Measurements from ENCODE around the gene HTT.

Gene HTT

DNA sequence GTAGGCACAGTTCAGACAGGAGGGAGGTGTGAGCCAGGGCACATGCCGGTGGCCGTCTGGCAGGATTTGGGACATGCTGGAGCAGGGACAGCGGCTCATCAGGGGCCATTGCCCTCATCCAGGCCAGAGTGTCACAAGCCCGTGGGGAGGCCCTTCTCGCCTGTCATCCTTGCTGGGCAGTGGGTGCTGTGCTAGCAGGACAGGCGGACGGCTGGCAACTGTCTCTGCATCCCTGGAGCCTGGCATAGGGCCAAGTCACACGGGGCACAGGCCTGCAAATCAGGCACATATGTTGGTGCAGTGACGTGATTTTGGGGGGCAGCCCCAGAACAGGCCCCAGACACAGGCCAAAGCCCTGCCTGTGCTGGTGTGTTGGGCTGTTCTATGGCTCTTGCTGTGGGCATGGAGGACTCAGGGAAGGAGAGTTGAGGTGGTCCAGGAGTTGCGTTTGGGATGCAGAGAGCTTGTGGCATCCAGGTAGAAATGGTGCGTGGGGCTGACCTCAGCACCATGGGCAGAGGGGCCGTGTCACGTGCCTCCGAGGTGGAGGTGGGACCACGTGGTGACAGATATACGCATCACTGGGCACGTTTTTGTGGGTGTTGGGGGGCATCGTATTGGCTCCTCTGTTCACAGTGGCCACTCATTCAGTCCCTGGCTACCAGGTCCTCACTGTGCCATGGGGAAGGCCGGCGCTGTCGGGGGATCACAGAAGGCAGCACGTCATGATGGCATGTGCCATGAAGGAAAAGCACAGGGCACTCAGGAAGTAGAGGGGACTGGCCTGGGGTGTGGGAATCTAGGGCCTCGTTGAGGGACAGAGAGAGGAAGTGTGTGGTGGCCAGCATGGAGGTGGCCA, 159.9 kb downstream of the HTT start:
- DNase-seq (ENCODE audit: low spot score): no peak

DNA sequence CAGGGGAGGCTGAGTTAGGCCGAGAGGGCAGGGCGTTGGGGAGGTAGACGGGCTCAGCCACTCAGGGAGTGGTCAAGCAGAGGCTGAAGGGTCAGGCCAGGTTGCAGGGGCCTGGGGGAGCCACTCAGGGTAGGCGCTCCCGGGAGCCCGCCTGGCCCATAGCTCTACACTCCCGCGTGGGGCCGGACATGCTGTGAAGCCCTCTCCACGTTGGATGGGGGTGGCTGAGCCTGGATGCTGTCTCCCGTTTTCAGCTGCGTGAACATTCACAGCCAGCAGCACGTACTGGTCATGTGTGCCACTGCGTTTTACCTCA, 160.5 kb downstream of the HTT start:
- DNase-seq (ENCODE audit: low spot score): no peak

DNA sequence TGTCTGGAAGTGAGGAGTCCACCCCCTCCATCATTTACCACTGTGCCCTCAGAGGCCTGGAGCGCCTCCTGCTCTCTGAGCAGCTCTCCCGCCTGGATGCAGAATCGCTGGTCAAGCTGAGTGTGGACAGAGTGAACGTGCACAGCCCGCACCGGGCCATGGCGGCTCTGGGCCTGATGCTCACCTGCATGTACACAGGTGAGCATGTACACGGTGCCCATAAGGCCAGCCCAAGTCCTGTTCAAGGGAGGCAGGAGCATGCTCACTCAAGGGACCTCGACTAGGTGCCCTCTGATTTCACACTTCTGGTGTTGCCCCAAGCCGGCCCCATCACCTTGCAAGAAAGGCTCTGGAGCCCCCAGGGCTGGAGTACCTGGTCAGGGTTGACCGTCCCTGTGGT, 161.1 kb downstream of the HTT start:
- no peak for DNase-seq (ENCODE audit: low spot score)

DNA sequence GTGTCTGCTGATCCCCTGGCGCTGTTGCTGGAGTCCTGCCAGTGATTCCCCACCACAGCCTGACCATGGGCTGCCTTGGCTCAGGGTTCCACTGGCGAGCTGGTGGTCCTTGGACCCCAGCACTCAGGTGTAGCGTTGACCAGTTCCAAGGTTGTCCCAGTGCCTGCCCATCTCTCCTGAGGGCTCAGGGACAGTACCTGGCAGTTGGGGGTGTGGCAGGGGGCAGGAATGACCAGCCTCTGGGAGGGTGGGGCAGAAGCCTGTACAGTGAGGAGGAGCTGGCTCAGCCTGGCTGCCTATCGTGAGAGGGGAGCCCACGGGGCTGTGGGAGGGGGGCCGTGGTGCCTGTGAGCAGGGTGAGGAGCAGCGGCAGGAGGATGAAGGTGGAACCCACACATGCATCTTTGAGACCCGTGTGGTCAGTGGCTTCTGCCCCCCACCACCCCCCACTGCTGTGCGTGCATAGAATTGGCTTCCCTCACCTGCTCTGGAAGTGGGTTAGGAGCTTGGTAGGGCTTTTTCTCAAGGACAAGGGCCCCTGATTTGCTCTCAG, 161.9 kb downstream of the HTT start:
- DNase-seq (ENCODE audit: low spot score): no peak

DNA sequence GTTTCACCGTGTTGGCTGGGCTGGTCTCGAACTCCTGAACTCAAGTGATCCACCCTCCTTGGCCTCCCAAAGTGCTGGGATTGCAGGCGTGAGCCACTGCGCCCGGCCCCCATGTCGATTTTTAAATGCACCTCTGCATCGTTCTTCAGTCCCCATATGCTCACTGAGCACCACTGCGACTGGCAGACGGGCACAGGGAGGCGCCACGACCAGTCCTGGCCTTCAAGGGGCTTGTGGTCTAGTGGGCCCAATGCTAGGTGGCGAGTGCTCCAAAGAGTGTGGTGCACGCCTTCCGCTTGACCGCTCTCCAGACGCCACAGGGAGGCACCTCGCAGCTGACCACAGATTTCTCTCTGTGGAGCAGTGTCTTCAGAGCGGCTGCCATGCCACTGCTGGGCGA, 162.8 kb downstream of the HTT start:
- DNase-seq (ENCODE audit: low spot score): no peak

DNA sequence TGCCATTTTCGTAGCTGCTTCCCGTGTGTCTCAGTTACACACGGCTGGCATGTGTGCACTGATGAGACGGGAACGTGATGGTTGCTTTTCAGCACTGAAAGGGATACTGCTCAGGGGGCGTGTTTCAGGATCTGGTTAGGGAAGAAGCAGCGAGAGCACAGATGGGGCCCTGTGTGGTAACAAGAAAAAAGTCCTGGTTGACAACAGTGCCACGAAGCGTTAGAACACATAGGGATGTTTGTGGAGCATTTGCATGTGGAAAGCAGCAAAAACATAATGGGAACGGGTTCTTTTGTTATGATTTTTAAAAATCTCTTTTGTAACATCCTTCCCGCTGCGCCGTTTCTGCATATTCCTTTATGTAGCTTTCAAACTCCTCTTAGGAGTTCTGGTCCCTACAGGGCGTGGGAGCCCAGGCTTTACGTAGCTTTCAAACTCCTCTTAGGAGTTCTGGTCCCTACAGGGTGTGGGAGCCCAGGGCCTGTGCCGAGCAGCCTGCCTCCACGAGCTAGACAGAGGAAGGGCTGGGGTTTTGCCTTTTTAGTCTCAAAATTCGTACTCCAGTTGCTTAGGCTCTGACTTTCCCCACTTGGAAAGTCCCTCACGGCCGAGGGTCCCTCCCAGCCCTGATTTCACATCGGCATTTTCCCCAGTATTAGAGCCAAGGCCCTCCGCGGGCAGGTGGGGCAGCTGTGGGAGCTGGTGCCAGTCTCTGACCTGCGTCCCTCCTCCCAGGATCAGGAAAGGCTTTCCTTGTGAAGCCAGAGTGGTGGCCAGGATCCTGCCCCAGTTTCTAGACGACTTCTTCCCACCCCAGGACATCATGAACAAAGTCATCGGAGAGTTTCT, 163.5 kb downstream of the HTT start:
- no peak for DNase-seq (ENCODE audit: low spot score)

DNA sequence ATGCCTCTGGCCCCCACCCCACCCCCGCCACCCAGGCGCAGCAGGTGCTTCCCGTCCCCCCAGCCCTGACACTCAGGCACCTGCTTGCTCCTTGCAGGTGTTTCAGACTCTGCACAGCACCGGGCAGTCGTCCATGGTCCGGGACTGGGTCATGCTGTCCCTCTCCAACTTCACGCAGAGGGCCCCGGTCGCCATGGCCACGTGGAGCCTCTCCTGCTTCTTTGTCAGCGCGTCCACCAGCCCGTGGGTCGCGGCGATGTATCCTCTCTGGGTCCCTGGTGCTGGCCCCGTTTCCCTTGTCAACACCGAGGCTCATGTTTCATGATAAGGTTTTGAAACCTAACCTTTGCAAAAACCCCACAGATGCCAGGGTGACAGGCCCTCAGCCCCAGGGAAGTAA, 164.2 kb downstream of the HTT start:
- DNase-seq (ENCODE audit: low spot score): no peak

DNA sequence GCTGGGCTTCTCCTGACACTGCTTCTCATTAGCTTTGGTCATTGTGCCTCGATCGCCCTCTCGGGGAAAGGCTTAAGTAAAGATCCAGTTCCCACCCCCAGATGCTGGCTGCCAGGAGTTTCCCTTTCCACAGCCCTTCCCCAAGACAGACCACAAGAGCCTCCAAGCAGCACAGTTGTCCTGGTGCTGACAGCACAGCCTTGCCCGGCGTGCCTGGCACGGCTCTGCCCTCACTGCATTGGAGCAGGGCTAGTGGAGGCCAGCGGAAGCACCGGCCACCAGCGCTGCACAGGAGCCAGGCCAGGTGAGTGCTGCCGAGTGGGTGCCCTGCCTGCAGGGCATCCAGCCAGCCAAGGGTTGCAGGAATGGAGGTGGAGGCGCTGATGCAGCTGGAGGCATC, 164.8 kb downstream of the HTT start:
- DNase-seq (ENCODE audit: low spot score): no peak

DNA sequence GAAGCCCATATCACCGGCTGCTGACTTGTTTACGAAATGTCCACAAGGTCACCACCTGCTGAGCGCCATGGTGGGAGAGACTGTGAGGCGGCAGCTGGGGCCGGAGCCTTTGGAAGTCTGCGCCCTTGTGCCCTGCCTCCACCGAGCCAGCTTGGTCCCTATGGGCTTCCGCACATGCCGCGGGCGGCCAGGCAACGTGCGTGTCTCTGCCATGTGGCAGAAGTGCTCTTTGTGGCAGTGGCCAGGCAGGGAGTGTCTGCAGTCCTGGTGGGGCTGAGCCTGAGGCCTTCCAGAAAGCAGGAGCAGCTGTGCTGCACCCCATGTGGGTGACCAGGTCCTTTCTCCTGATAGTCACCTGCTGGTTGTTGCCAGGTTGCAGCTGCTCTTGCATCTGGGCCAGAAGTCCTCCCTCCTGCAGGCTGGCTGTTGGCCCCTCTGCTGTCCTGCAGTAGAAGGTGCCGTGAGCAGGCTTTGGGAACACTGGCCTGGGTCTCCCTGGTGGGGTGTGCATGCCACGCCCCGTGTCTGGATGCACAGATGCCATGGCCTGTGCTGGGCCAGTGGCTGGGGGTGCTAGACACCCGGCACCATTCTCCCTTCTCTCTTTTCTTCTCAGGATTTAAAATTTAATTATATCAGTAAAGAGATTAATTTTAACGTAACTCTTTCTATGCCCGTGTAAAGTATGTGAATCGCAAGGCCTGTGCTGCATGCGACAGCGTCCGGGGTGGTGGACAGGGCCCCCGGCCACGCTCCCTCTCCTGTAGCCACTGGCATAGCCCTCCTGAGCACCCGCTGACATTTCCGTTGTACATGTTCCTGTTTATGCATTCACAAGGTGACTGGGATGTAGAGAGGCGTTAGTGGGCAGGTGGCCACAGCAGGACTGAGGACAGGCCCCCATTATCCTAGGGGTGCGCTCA, 165.8 kb downstream of the HTT start:
- no peak for DNase-seq (ENCODE audit: low spot score)

DNA sequence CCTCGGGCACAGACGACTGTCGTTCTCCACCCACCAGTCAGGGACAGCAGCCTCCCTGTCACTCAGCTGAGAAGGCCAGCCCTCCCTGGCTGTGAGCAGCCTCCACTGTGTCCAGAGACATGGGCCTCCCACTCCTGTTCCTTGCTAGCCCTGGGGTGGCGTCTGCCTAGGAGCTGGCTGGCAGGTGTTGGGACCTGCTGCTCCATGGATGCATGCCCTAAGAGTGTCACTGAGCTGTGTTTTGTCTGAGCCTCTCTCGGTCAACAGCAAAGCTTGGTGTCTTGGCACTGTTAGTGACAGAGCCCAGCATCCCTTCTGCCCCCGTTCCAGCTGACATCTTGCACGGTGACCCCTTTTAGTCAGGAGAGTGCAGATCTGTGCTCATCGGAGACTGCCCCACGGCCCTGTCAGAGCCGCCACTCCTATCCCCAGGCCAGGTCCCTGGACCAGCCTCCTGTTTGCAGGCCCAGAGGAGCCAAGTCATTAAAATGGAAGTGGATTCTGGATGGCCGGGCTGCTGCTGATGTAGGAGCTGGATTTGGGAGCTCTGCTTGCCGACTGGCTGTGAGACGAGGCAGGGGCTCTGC, 166.5 kb downstream of the HTT start:
- no peak for DNase-seq (ENCODE audit: low spot score)

DNA sequence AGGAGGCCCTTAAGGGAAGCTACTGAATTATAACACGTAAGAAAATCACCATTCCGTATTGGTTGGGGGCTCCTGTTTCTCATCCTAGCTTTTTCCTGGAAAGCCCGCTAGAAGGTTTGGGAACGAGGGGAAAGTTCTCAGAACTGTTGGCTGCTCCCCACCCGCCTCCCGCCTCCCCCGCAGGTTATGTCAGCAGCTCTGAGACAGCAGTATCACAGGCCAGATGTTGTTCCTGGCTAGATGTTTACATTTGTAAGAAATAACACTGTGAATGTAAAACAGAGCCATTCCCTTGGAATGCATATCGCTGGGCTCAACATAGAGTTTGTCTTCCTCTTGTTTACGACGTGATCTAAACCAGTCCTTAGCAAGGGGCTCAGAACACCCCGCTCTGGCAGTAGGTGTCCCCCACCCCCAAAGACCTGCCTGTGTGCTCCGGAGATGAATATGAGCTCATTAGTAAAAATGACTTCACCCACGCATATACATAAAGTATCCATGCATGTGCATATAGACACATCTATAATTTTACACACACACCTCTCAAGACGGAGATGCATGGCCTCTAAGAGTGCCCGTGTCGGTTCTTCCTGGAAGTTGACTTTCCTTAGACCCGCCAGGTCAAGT, 167.5 kb downstream of the HTT start:
- no peak for DNase-seq (ENCODE audit: low spot score)

DNA sequence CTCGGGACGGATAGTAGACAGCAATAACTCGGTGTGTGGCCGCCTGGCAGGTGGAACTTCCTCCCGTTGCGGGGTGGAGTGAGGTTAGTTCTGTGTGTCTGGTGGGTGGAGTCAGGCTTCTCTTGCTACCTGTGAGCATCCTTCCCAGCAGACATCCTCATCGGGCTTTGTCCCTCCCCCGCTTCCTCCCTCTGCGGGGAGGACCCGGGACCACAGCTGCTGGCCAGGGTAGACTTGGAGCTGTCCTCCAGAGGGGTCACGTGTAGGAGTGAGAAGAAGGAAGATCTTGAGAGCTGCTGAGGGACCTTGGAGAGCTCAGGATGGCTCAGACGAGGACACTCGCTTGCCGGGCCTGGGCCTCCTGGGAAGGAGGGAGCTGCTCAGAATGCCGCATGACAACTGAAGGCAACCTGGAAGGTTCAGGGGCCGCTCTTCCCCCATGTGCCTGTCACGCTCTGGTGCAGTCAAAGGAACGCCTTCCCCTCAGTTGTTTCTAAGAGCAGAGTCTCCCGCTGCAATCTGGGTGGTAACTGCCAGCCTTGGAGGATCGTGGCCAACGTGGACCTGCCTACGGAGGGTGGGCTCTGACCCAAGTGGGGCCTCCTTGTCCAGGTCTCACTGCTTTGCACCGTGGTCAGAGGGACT, 168.8 kb downstream of the HTT start:
- DNase-seq (ENCODE audit: low spot score): no peak

DNA sequence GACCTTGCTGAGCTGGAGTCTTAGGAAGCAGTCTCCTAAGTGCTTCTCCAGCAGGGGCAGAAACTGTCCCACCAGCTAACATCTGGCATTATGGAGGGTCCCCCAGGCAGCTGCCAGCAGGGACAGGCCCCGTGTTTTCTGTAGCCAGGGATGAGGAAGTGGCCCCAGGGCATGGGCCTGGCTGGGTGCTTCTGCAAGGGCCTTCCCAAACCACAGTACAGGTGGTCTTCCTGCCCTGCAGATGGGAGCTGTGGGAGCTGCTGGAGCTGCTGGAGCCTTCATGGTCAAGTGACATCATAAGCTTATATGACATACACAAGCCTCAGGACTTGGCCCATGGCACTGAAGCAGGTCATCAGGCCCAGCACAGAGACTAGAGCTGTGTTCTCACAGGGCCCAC, 169.5 kb downstream of the HTT start:
- DNase-seq (ENCODE audit: low spot score): no peak

DNA sequence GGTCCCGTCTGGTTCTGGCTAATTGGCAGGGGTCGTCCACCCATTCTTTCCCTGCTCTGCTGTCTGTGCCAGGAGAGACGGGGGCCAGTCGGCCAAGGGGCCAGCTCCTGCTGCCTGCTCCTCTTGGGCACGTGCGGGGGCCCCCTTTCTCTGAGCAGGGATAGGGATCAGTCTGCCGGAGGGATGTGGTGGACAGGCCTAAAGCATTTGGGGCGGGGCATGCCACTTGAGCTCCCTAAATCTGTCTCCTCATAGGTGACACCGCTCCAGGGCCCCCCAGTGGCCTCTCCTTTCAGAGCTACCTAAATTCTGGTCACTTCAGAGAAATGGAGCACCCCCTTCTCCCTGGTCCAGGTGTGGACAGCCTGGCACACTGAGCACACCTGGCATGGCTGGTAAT, 170.3 kb downstream of the HTT start:
- DNase-seq (ENCODE audit: low spot score): no peak

DNA sequence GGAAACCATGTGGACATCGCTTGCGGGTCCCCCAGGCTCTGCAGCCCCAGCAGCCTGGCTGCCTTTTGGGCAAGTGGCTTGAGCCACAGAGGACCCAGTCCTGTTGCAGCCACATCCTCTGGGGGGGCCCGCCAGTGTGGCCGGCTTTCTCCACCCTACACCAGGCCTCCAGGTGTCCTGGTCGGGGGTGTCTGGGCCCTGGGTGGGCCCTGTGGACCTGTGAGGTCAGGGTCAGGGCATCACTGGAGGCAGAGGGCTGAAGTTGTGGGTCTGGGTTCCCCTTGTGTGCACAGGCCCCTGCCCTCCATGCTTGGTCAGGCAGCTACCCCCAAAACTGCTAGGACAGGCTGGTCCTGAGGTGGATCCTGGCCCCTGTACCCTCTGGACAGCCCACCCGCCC, 171.2 kb downstream of the HTT start:
- no peak for DNase-seq (ENCODE audit: low spot score)

DNA sequence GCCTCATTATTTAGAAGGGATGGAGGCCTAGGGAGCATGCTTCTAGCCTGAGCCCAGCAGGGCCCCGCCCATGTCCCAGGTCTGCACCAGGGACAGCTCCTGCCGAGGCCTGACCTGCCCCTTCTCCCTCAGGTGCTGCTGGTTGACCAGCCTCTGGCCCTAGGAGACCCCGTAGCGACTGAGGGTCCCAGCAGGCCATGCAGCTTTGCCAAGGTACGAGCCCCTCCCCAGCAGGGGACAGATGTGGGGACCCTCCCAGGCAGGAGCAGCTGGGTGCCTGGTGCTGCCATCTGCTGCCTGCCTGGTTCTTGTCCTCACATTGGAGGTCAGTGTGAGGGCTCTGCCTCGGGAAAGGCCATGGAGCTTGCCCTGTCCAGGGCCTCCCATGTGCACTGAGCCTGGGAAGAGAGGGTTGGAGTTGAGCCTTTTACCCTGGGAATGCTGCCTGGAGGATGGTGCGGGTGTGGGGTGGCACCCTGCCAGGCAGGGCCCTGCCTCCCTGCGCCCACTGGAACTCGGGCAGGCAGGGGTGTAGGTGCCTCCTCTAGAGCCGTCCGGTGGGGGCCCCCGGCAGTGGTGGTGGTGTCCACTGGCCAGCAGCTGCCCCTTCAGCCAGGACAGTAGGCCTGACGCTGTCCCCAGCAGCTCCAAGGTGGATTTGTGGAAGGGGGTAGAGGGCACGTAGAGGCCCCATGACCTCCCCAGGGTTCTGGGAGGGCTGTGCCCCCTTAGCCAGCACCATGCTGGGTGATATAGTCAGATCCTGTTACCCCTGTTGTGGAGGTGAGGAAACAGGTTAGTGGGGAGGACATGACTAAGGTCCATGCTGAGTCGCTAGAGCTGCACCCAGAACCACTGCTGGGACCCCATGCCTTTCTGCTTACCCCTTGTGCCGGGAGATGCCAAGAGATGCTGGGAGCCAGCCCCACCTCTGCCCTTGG, 172.2 kb downstream of the HTT start:
- no peak for DNase-seq (ENCODE audit: low spot score)

DNA sequence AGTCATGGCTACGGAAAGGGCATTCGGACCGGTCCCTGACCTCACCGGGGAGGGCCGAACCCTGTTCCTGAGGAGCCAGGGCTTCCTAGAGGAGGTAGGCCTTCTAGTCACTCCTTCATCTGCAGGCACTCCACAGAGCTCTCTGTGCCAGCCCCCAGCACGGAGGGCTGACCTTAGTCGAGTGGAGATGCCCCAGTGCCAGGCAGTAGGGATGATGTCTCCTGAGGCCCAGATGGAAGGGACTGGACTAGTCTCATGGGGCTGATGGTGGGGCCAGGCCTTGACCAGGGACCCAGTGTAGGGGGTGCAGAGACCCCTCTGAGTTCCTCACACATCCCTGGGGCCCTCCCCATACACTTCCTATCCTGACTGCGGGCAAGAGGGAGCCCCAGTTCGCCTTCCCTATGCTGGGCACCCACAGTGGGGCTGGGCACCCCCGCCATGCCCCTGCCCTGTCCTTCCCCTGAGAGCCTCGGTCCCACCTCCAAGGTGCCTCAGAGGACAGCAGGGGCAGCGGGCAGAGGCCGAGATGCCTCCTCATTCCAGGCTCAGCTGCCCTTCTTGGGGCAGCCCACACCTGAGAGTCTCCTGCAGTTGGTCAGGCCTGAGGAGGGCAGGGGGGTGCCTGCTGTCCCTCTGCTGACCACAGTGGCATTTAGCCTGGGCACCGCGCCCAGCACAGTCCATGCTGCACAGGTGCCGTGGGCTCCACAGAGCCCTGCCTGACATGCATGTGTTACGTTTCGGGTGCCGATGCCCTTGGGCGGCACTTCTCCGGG, 173.1 kb downstream of the HTT start:
- DNase-seq (ENCODE audit: low spot score): no peak

DNA sequence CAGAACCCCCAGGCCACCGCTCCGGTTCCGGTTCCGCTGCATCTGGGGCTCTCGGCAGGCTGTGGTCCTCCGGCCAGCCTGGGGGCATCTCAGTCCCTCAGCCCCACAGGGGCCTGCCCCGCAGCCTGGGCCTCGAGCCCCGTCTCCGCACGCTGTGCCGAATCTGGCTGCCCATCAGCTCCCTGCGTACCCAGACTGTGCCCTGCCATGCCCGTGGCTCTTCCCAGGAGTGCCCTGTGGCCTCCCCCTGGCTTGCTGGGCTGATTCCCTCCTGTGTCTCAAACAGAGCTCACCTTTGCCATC, 173.6 kb downstream of the HTT start:
- DNase-seq (ENCODE audit: low spot score): no peak

Data from activated CD4-positive, alpha-beta T cell treated with anti-CD3 and anti-CD28 coated beads, Interleukin-2, Interleukin-4, amounts not matched to agents 100 ng/mL and 50 ng/mL, durations not matched to agents 16 hours and 8 hours (primary cell).